A549 (cell line): ENCODE results near the gene ARMS2. TPM values are rescaled to one million over a fixed set of nuclear protein-coding genes. Genes with fewer than 3 reads are reported as not detected.
A peak's percentile ranks its signal among the peaks of the same experiment; 100 is the strongest.

Experiments used
- ATAC-seq, 2 experiments: fragments of 200-7000 bp in 1 of 2; fragments of >200 bp in 1 of 2; cut with Nextera tagmentation in 1 of 2; cut with Tn5 transposase in 1 of 2; 3 replicates each; pipeline versions ENCODE4 v1.8.0 to v1.9.1; 2018 to 2020; ENCODE audit warnings: mild to moderate bottlenecking in 1 of 2, moderate library complexity in 1 of 2
- CTCF ChIA-PET: fragments of 300-600 bp; sonication (Branson Sonifier 250); formaldehyde crosslinking; extraction: SDS; loops from one replicate; lab custom pipeline; 2021; ENCODE audit warnings: antibody characterized with exemption, inconsistent platforms; lab: Yijun Ruan, JAX
- POLR2A ChIA-PET: fragments of 350-600 bp; formaldehyde crosslinking; extraction: SDS; loops from one replicate; lab custom pipeline; 2021; ENCODE audit warnings: antibody characterized with exemption, inconsistent platforms; lab: Yijun Ruan, JAX
- DNase-seq, 2 experiments: peaks; one replicate each; pipeline versions ENCODE4 v3.0.0 to v3.0.0-alpha.2; 2011 to 2016; ENCODE audit warnings: low read depth in 1 of 2, low spot score in 1 of 2
- FAIRE-seq: peaks from 2 replicates; lab custom pipeline; 2011; peaks lifted over from hg19 to GRCh38; lab: Jason Lieb, UNC
- H3K27ac ChIP-seq, 2 experiments: fragments of >200 bp; sonication (Bioruptor Twin); formaldehyde crosslinking; 3 replicates each; pipeline ENCODE4 v1.5.1; 2016 to 2017
- H3K4me1 ChIP-seq: fragments of >200 bp; sonication (Bioruptor Twin); formaldehyde crosslinking; 3 replicates; pipeline ENCODE4 v1.6.1; 2016
- H3K4me2 ChIP-seq: fragments of >200 bp; sonication (Bioruptor Twin); formaldehyde crosslinking; 3 replicates; pipeline ENCODE4 v1.6.1; 2016
- H3K4me3 ChIP-seq: fragments of >200 bp; sonication (Bioruptor Twin); formaldehyde crosslinking; 3 replicates; pipeline ENCODE4 v1.5.1; 2016
- H3K9me3 ChIP-seq: fragments of >200 bp; sonication (Bioruptor Twin); formaldehyde crosslinking; 3 replicates; pipeline ENCODE4 v1.6.1; 2016
- BHLHE40 ChIP-seq: IDR thresholded peaks from 2 replicates; pipeline ENCODE4 v1.6.1; 2012; ENCODE audit warnings: low read depth, low read length, inconsistent platforms
- CBX2 ChIP-seq: fragments of 200-600 bp; sonication (generic); IDR thresholded peaks from 2 replicates; pipeline ENCODE4 v1.6.1; 2016; ENCODE audit warnings: low read depth, mild to moderate bottlenecking, borderline replicate concordance
- CHD2 ChIP-seq: fragments of 150-350 bp; IDR thresholded peaks from 2 replicates; pipeline ENCODE4 v1.6.1; 2014; ENCODE audit warnings: low read length; ENCODE audit not compliant: partially characterized antibody
- CHD4 ChIP-seq: fragments of 200-600 bp; sonication (generic); IDR thresholded peaks from 2 replicates; pipeline ENCODE4 v1.6.1; 2016; ENCODE audit warnings: antibody characterized with exemption, mild to moderate bottlenecking, borderline replicate concordance
- EHF ChIP-seq: fragments of 250-450 bp; sonication (Bioruptor Pico); IDR thresholded peaks from 2 replicates; pipeline ENCODE4 v1.5.0; 2020; ENCODE audit warnings: mild to moderate bottlenecking
- EHMT2 ChIP-seq: fragments of 200-600 bp; sonication (generic); IDR thresholded peaks from 2 replicates; pipeline ENCODE4 v1.6.1; 2016; ENCODE audit warnings: antibody characterized with exemption, low read depth, mild to moderate bottlenecking, moderate library complexity
- FOXS1 ChIP-seq: fragments of 250-450 bp; sonication (Bioruptor Pico); IDR thresholded peaks from 2 replicates; pipeline ENCODE4 v1.5.0; 2020; ENCODE audit warnings: mild to moderate bottlenecking, moderate library complexity
- HES2 ChIP-seq: fragments of >200 bp; sonication (Bioruptor Twin); formaldehyde crosslinking; IDR thresholded peaks from 2 replicates; pipeline ENCODE4 v1.6.1; 2016
- HOXA7 ChIP-seq: fragments of 250-450 bp; sonication (Bioruptor Pico); IDR thresholded peaks from 2 replicates; pipeline ENCODE4 v1.5.0; 2020; ENCODE audit warnings: mild to moderate bottlenecking, moderate library complexity
- KDM1A ChIP-seq: fragments of 200-600 bp; sonication (generic); IDR thresholded peaks from 2 replicates; pipeline ENCODE4 v1.6.1; 2016; ENCODE audit warnings: low read depth, mild to moderate bottlenecking
- KDM5A ChIP-seq: fragments of 200-600 bp; sonication (generic); IDR thresholded peaks from 2 replicates; pipeline ENCODE4 v1.6.1; 2016; ENCODE audit warnings: antibody characterized with exemption, mild to moderate bottlenecking
- MYC ChIP-seq: IDR thresholded peaks from 2 replicates; pipeline ENCODE4 v1.6.1; 2012; ENCODE audit warnings: mild to moderate bottlenecking, inconsistent platforms, low read length, improper control_type of control experiment, borderline replicate concordance
- NFE2L2 ChIP-seq: fragments of 150-350 bp; conservative IDR thresholded peaks from 2 replicates; pipeline ENCODE4 v1.6.1; 2014; ENCODE audit warnings: low read length
- NR3C1 ChIP-seq: fragments of >200 bp; sonication (Bioruptor Twin); formaldehyde crosslinking; IDR thresholded peaks from 3 replicates; pipeline ENCODE4 v1.6.1; 2017
- PBX3 ChIP-seq: IDR thresholded peaks from 2 replicates; pipeline ENCODE4 v1.6.1; 2012
- SREBF2 ChIP-seq: fragments of 450-650 bp; IDR thresholded peaks from 2 replicates; pipeline ENCODE4 v1.6.1; 2014; ENCODE audit warnings: mild to moderate bottlenecking, moderate library complexity
- TP53 ChIP-seq: fragments of 250-450 bp; sonication (Bioruptor Pico); IDR thresholded peaks from 2 replicates; pipeline ENCODE4 v1.5.0; 2021; ENCODE audit warnings: mild to moderate bottlenecking, moderate library complexity
- ZC3H11A ChIP-seq: fragments of 450-650 bp; IDR thresholded peaks from 2 replicates; pipeline ENCODE4 v1.6.1; 2014; ENCODE audit warnings: antibody characterized with exemption, mild to moderate bottlenecking
- ZFP36 ChIP-seq: fragments of 450-650 bp; IDR thresholded peaks from 2 replicates; pipeline ENCODE4 v1.6.1; 2014; ENCODE audit warnings: borderline replicate concordance; ENCODE audit not compliant: partially characterized antibody
- WGBS: methylation state at CpG from one replicate; pipeline ENCODE4 v1.1.6; 2017; ENCODE audit errors: missing lambda C conversion rate; 5-methylcytosine and 5-hydroxymethylcytosine counted together
- polyA plus RNA-seq, 4 experiments: library from polyadenylated mRNA; depleted of rRNA in 3 of 4; stranded (reverse); fragments of >200 nt; fragmentation: RNase III in 1 of 4; extraction: RNeasy Plus Mini Kit Qiagen cat#74134 plus additional on column Dnase treatment in 1 of 4; gene quantifications; 2 replicates in 3 of 4; 3 replicates in 1 of 4; pipeline ENCODE4 v1.2.3, GENCODE V29; 2011 to 2017
- TF ChIP-seq, protein P1 (sequence below): IDR thresholded peaks from 2 replicates; pipeline ENCODE4 v1.6.1; 2012
- TF ChIP-seq, protein P2 (sequence below): fragments of 450-650 bp; IDR thresholded peaks from 2 replicates; pipeline ENCODE4 v1.6.1; 2014; ENCODE audit warnings: antibody characterized with exemption
- TF ChIP-seq, protein P3 (sequence below): fragments of 250-450 bp; sonication (Bioruptor Pico); IDR thresholded peaks from 2 replicates; pipeline ENCODE4 v1.5.0; 2020; ENCODE audit warnings: low read depth, mild to moderate bottlenecking, moderate library complexity

The ARMS2 gene
- polyA plus RNA-seq, 2 of the 4 experiments (the other 2 are of a cell fraction), result not detected

DNA sequence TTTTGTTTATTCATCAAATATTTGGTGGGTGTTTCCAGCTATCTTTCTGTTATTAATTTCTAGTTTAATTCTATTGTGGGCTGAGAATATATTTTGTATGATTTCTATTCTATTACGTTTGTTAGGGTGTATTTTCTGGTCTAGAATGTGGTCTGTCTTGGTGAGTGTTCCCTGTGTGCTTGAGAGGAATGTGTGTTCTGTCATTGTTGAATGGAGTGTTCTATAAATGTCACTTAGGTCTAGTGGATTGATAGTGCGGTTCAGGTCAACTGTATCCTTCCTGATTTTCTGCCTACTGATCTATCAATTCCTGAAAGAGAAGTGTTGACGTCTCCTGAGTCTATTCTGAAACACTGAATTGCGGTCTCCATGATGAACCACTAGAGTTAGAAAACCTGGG lies 15.4 kb downstream of the ARMS2 start:
- Histone ChIP-seq H3K9me3 (no peaks in the 10 kb centered on the region), H3K4me1 (peaks cover 24% of the 10 kb centered on the region), H3K4me3 (no peak overlapping the region), H3K4me2 (peak overlapping the region; percentile 64), H3K27ac (peak overlapping the region; percentile 68 to 86)
- TF ChIP-seq NFE2L2 (no peak), ZC3H11A (no peak), SREBF2 (no peak), BHLHE40 (no peak), MYC (no peak), NR3C1 (no peak), HOXA7 (CRISPR knock-in tag) (no peak), EHF (CRISPR knock-in tag) (no peak), KDM1A (no peak), PBX3 (no peak), FOXS1 (CRISPR knock-in tag) (no peak), CHD2 (no peak)
- DNase-seq (no peak), ATAC-seq (no peak), FAIRE-seq (no peak)
- 96% methylated on average over 4 of the region's 4 CpGs for WGBS
- ChIA-PET POLR2A (interaction anchor here (0.6 to 1.3 kb wide), 2 partner anchors 23 to 96 kb away, joined by 3 to 8 read pairs; no protein-coding TSS in a partner anchor), CTCF (interaction anchor here (1.1 to 4.1 kb wide), 13 partner anchors 9 to 327 kb away, joined by 3 to 19 read pairs (median 8); no protein-coding TSS in a partner anchor)

DNA sequence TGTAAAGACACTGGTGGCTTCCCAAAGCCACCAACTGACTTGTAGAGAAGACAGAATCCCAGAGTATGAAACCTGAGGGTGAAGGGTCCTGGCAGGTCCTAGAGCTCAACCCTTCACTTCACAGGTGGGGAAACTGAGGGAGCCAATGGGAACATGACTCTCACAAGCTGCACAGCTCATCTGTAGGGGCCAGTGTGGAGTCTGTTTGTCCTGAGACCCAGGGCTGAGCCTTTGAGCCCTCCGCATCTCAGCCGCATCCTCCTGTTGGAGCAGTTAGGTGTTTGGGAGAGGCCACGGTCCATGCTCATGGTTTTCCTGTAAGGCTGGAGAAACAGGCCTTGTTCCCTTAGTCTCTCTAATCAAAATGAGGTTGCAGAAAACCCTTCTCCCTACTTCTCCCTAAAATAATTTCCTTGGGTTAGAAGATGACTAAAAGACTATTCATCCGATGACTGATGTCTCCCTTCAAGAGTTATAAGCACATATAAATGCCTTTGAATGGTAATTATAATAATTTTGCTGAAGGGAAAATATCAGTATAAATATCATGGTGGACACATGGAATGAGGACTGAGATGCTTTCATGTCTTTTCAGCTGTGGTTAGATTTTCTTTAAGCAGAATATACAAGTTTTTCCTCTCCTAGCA lies 17.2 kb downstream of the ARMS2 start:
- Histone ChIP-seq H3K4me1 (peaks cover 24% of the 10 kb centered on the region), H3K4me2 (peak overlapping the region; percentile 24; the same call in 2 of the 3 replicates), H3K27ac (peak overlapping the region in 1 of 2 experiments; percentile 46; a peak in 3 of 6 replicates), H3K4me3 (no peak overlapping the region)
- DNase-seq (no peak), ATAC-seq (no peak), FAIRE-seq (no peak)
- CTCF ChIA-PET, result interaction anchor here (0.5 to 4.1 kb wide), 7 partner anchors 10 to 277 kb away, joined by 3 to 11 read pairs (median 3); partner anchors contain the start of gene HTRA1
- TF ChIP-seq, protein P1, sequence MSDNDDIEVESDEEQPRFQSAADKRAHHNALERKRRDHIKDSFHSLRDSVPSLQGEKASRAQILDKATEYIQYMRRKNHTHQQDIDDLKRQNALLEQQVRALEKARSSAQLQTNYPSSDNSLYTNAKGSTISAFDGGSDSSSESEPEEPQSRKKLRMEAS, result no peak
- TF ChIP-seq ZC3H11A (no peak), HOXA7 (CRISPR knock-in tag) (no peak), EHMT2 (no peak), HES2 (no peak), CHD2 (no peak), CBX2 (no peak)
- TF ChIP-seq, protein P2, sequence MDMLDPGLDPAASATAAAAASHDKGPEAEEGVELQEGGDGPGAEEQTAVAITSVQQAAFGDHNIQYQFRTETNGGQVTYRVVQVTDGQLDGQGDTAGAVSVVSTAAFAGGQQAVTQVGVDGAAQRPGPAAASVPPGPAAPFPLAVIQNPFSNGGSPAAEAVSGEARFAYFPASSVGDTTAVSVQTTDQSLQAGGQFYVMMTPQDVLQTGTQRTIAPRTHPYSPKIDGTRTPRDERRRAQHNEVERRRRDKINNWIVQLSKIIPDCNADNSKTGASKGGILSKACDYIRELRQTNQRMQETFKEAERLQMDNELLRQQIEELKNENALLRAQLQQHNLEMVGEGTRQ, result no peak
- TF ChIP-seq, all 56 proteins: peak for 0
- no peaks in the 10 kb centered on the region for H3K9me3 ChIP-seq
- POLR2A ChIA-PET, result no interaction called here
- 88% methylated on average over 4 of the region's 4 CpGs for WGBS

DNA sequence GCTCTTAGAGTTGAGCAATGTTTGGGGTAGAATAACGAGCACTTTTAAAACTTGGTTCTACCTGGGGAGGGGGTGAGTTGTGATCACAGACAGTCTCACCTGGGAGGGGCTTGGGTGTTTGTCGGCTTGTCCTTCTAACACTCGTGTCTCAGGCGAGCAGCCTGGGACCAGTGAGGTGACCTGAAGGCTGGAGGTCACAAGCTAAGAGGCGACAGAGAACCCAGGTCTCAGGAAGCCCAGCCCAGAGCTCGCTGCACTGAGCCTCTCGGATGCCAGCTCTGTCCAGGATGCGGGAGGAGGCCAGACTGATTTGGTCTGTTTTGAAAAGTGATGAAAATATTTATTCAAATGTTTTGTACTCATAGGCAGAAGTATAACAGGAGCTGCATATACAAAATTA lies 18.7 kb downstream of the ARMS2 start:
- WGBS, result 97% methylated on average over 7 of the region's 8 CpGs
- FAIRE-seq (no peak), DNase-seq (no peak), ATAC-seq (no peak)
- CTCF ChIA-PET, result interaction anchor here (1.3 to 1.5 kb wide), 2 partner anchors 38 to 205 kb away, joined by 3 read pairs; no protein-coding TSS in a partner anchor
- Histone ChIP-seq H3K27ac (no peak overlapping the region; a peak in 1 of 6 replicates), H3K4me3 (no peak overlapping the region), H3K9me3 (no peaks in the 10 kb centered on the region)
- TF ChIP-seq EHMT2, result no peak
- TF ChIP-seq ZFP36, result no peak
- TF ChIP-seq KDM1A, result no peak
- no peak for TF ChIP-seq TP53 (CRISPR knock-in tag)
- no peak for TF ChIP-seq CHD4
- no peak for TF ChIP-seq ZC3H11A
- TF ChIP-seq BHLHE40, result no peak
- no peak for TF ChIP-seq KDM5A
- TF ChIP-seq, protein P3, sequence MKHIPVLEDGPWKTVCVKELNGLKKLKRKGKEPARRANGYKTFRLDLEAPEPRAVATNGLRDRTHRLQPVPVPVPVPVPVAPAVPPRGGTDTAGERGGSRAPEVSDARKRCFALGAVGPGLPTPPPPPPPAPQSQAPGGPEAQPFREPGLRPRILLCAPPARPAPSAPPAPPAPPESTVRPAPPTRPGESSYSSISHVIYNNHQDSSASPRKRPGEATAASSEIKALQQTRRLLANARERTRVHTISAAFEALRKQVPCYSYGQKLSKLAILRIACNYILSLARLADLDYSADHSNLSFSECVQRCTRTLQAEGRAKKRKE (CRISPR knock-in tag), result no peak
- TF ChIP-seq HOXA7 (CRISPR knock-in tag), result no peak
- TF ChIP-seq, all 56 proteins: peak for 0
- POLR2A ChIA-PET, result no interaction called here
- no peak overlapping the region for H3K4me2 ChIP-seq
- H3K4me1 ChIP-seq, result peaks cover 20% of the 10 kb centered on the region
